Measurements from ENCODE around the gene SALL4. TPM values are rescaled to one million over a fixed set of nuclear protein-coding genes. Genes with fewer than 3 reads are reported as not detected.

The SALL4 gene
- polyA plus RNA-seq, 1 donor: 16.3 TPM

GRCh38 chr20:51735728-51736600 is 66.4 kb downstream of the SALL4 start:
- no peak for DNase-seq

- no peak for DNase-seq
These were observed 67.2 kb downstream of the SALL4 start for GRCh38 chr20:51734876-51735720.

- DNase-seq: no peak
These were observed 69.3 kb downstream of the SALL4 start for GRCh38 chr20:51733070-51733469.

Other genes with a start within 250 kb of the SALL4 start
- 62.4 TPM for gene ATP9A, start 34.1 kb downstream of the SALL4 start, polyA plus RNA-seq (ENCODE audit: insufficient read length)